Endothelial cell of umbilical vein (primary cell): Measurements from ENCODE around the gene C11orf68. TPM values are rescaled to one million over a fixed set of nuclear protein-coding genes. Genes with fewer than 3 reads are reported as not detected.

ENCODE experiments used
- BruUV-seq: library from RNA; stranded (reverse); fragments of 400-500 nt; replicated peaks from 2 replicates; lab custom pipeline; 2021; lab: Mats Ljungman, UMichigan
- CTCF ChIA-PET: fragments of 300-600, 350-600 bp; sonication (Branson Sonifier 250); formaldehyde crosslinking; loops from one replicate; lab custom pipeline; 2021; ENCODE audit warnings: antibody characterized with exemption, inconsistent platforms; lab: Charles Lee
- POLR2A ChIA-PET: fragments of 300-600, 350-600 bp; sonication (Branson Sonifier 250); formaldehyde crosslinking; loops from one replicate; lab custom pipeline; 2021; ENCODE audit warnings: antibody characterized with exemption, inconsistent platforms; lab: Charles Lee
- DNase-seq: peaks from one replicate; pipeline ENCODE4 v3.0.0-alpha.2; 2011; ENCODE audit warnings: low read depth, low spot score
- FAIRE-seq: peaks from 2 replicates; lab custom pipeline; 2011; peaks lifted over from hg19 to GRCh38; lab: Jason Lieb, UNC
- H2AFZ ChIP-seq: 2 replicates; pipeline ENCODE4 v1.6.0; 2012; ENCODE audit warnings: low read depth, low read length, control low read depth, inconsistent platforms
- H3K27ac ChIP-seq: 2 replicates; pipeline ENCODE4 v1.5.1; 2011; ENCODE audit warnings: low read depth, mild to moderate bottlenecking, control low read depth, low read length, moderate library complexity; ENCODE audit not compliant: insufficient read depth
- H3K27me3 ChIP-seq, 2 experiments: 2 replicates each; pipeline versions ENCODE4 v1.6.0 to v1.6.1; 2011; ENCODE audit warnings: low read length in 2 of 2, mixed read lengths in 1 of 2; ENCODE audit not compliant: control insufficient read depth in 2 of 2, insufficient read depth in 2 of 2
- H3K36me3 ChIP-seq, 2 experiments: 2 replicates in 1 of 2; 3 replicates in 1 of 2; pipeline ENCODE4 v1.5.1; 2011; ENCODE audit warnings: low read length in 2 of 2, mild to moderate bottlenecking in 1 of 2, moderate library complexity in 1 of 2; ENCODE audit not compliant: control insufficient read depth in 2 of 2, insufficient read depth in 2 of 2; ENCODE audit errors: extremely low read depth in 1 of 2
- H3K4me1 ChIP-seq: 3 replicates; pipeline ENCODE4 v1.5.1; 2011; ENCODE audit warnings: mild to moderate bottlenecking, low read length; ENCODE audit not compliant: control insufficient read depth, insufficient read depth; ENCODE audit errors: extremely low read depth
- H3K4me2 ChIP-seq: 2 replicates; pipeline ENCODE4 v1.6.1; 2011; ENCODE audit warnings: low read length, control low read depth, mixed read lengths; ENCODE audit not compliant: insufficient read depth
- H3K4me3 ChIP-seq, 3 experiments: fragments of 200-600 bp in 1 of 3; sonication (generic), shearing (Covaris generic) in 1 of 3; replicated peaks in 1 of 3; 2 replicates each; pipeline ENCODE4 v1.5.1; 2011 to 2016; ENCODE audit warnings: control low read depth in 3 of 3, low read length in 3 of 3, mild to moderate bottlenecking in 2 of 3, inconsistent platforms in 1 of 3, low read depth in 1 of 3, moderate library complexity in 1 of 3; ENCODE audit not compliant: insufficient read depth in 1 of 3
- H3K79me2 ChIP-seq: 2 replicates; pipeline ENCODE4 v1.6.0; 2012; ENCODE audit warnings: low read length, inconsistent platforms; ENCODE audit not compliant: control insufficient read depth, insufficient read depth
- H3K9ac ChIP-seq: replicated peaks from 2 replicates; pipeline ENCODE3; 2011; ENCODE audit warnings: low read length, control low read depth; ENCODE audit not compliant: insufficient read depth; ENCODE audit errors: extremely low read depth
- H3K9me1 ChIP-seq: replicated peaks from 3 replicates; pipeline ENCODE4 v1.6.0; 2011; ENCODE audit warnings: mild to moderate bottlenecking, low read length; ENCODE audit not compliant: control insufficient read depth, insufficient read depth; ENCODE audit errors: extremely low read depth
- H3K9me3 ChIP-seq: replicated peaks from 2 replicates; pipeline ENCODE4 v1.5.1; 2012; ENCODE audit warnings: low read length, inconsistent platforms; ENCODE audit not compliant: control insufficient read depth, insufficient read depth
- H4K20me1 ChIP-seq: replicated peaks from 2 replicates; pipeline ENCODE3; 2011; ENCODE audit warnings: mild to moderate bottlenecking, low read length; ENCODE audit not compliant: control insufficient read depth, insufficient read depth; ENCODE audit errors: extremely low read depth
- CTCF ChIP-seq, 2 donors: IDR thresholded peaks; 1 replicate in 1 of 2; 2 replicates in 1 of 2; pipeline ENCODE4 v1.5.1; 2011; ENCODE audit warnings: low read length in 2 of 2, mild to moderate bottlenecking in 2 of 2, moderate library complexity in 2 of 2, control low read depth in 1 of 2, inconsistent platforms in 1 of 2, low read depth in 1 of 2; ENCODE audit not compliant: insufficient read depth in 1 of 2; ENCODE audit errors: extremely low read depth in 1 of 2
- EZH2 ChIP-seq: IDR thresholded peaks from 2 replicates; pipeline ENCODE4 v1.6.1; 2012; ENCODE audit warnings: borderline replicate concordance, low read depth, mild to moderate bottlenecking, moderate library complexity, low read length, inconsistent platforms; ENCODE audit not compliant: severe bottlenecking
- FOS ChIP-seq: IDR thresholded peaks from 2 replicates; pipeline ENCODE4 v1.6.1; 2011; ENCODE audit warnings: mild to moderate bottlenecking, low read length, moderate library complexity, borderline replicate concordance; ENCODE audit not compliant: insufficient read depth
- GATA2 ChIP-seq: IDR thresholded peaks from 2 replicates; pipeline ENCODE4 v1.7.0; 2011; ENCODE audit warnings: low read depth, mild to moderate bottlenecking, moderate library complexity, mixed read lengths, low read length; ENCODE audit not compliant: insufficient read length, insufficient read depth
- JUN ChIP-seq: IDR thresholded peaks from 2 replicates; pipeline ENCODE4 v1.6.1; 2011; ENCODE audit warnings: borderline replicate concordance, low read depth; ENCODE audit not compliant: insufficient read length, insufficient read depth
- MAX ChIP-seq: IDR thresholded peaks from 2 replicates; pipeline ENCODE4 v1.6.1; 2011; ENCODE audit not compliant: insufficient read depth, insufficient read length
- MYC ChIP-seq: IDR thresholded peaks from one replicate; pipeline ENCODE4 v1.6.1; 2011; ENCODE audit warnings: mild to moderate bottlenecking, low read depth, low read length
- POLR2A ChIP-seq: IDR thresholded peaks from 2 replicates; pipeline ENCODE4 v1.6.1; 2012; ENCODE audit warnings: low read depth, mild to moderate bottlenecking, control low read depth, low read length
- POLR2AphosphoS5 ChIP-seq: IDR thresholded peaks from 2 replicates; pipeline ENCODE4 v1.6.1; 2012; ENCODE audit warnings: low read depth, mild to moderate bottlenecking, control low read depth, low read length, moderate library complexity; ENCODE audit not compliant: insufficient read depth
- dilution Hi-C: fragments of 300-500 bp; cut with MboI; formaldehyde crosslinking; loops from one replicate; pipeline ENCODE4 v1.15.0; 2019; ENCODE audit warnings: low sequenced_read_pairs; ENCODE audit not compliant: extremely low pct_ligation_motif_present
- intact Hi-C: fragments of 100-400 bp; cut with micrococcal nuclease; formaldehyde crosslinking; loops from one replicate; pipeline ENCODE4 v1.10.0; 2022
- polyA plus RNA-seq, 4 experiments: library from polyadenylated mRNA; depleted of rRNA in 3 of 4; stranded (reverse) in 3 of 4; unstranded in 1 of 4; fragments of >200 nt; gene quantifications; 2 replicates each; pipeline versions ENCODE4 v1.2.1 to v1.2.3, GENCODE V29; 2011 to 2012; ENCODE audit warnings: missing spikeins in 1 of 4
- total RNA-seq: library from RNA; stranded (reverse); gene quantifications from 2 replicates; pipeline ENCODE4 v1.2.3, GENCODE V29; 2021

The C11orf68 gene
- total and polyA plus RNA-seq, 2 donors (not counting 3 experiments of a cell fraction or from before 2014, with no cell fraction given) = 35.6 to 66.5 TPM

DNA sequence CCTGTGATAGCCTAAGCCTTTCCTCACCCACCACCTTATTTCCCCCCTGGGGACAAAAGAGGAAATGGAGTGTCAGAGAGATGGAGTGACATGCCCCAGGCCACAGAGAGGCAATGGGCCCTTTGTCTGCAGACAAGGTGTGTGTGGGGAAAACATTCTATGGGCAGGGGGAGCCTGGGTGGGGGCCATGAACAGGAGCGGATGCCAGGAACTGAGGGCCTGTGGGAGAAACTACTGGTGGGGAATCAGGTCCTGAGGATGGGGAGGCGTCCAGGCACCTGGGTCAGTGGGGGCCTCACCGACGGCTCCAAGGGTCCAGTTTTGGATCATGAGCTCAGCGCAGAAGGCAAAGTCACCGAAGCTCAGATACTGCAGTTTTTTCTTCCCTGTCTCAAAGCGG is 33.6 kb downstream of the C11orf68 start:
- ChIA-PET POLR2A (interaction anchor here (1.1 to 1.9 kb wide), 3 partner anchors 15 to 26 kb away, joined by 3 to 17 read pairs (median 4); partner anchors contain the start of genes CFL1, FOSL1 and MUS81), CTCF (interaction anchor here (0.6 to 3.4 kb wide), 50 partner anchors 8 to 345 kb away, joined by 3 to 115 read pairs (median 5); partner anchors contain the start of genes AP5B1, BANF1, CFL1 and EFEMP2)
- Histone ChIP-seq H4K20me1 (no peaks in the 10 kb centered on the region), H3K27ac (no peak overlapping the region), H3K4me3 (no peak overlapping the region), H3K9me1 (no peaks in the 10 kb centered on the region), H3K79me2 (peaks cover 11% of the 10 kb centered on the region), H3K4me2 (no peak overlapping the region), H3K9me3 (no peaks in the 10 kb centered on the region), H3K27me3 (no peaks in the 10 kb centered on the region), H3K4me1 (peaks cover 28% of the 10 kb centered on the region), H3K36me3 (peaks cover 4 to 30% of the 10 kb centered on the region in 2 experiments), H3K9ac (no peak overlapping the region), H2AFZ (no peak overlapping the region)
- dilution Hi-C loops = no loop called here
- FAIRE-seq (no peak), DNase-seq (no peak)
- no peak for TF ChIP-seq MYC
- no peak for TF ChIP-seq CTCF (IDR thresholded peaks at IDR 0.05; ENCODE audit: extremely low read depth in 1 of 2, insufficient read depth in 1 of 2, low read depth in 1 of 2, low read length in 2 of 2)
- no peak for TF ChIP-seq POLR2A
- TF ChIP-seq EZH2 = no peak
- no peak for TF ChIP-seq MAX
- TF ChIP-seq GATA2 = no peak
- no peak for TF ChIP-seq POLR2AphosphoS5
- no peak for TF ChIP-seq FOS
- TF ChIP-seq JUN = no peak
- no TSS peak for BruUV-seq
- intact Hi-C loops = loop anchor here (5.0 kb wide), 1 partner anchor 47 kb away; no protein-coding TSS in a partner anchor
